Measurements from ENCODE around the gene MAML2.
"Not testable (repeated sequence)": the region's sequence is repeated elsewhere in the genome, so short reads cannot be mapped to it uniquely, and the experiment has no call there.

Gene MAML2

GRCh38 chr11:96275801-96276594 lies 67.0 kb downstream of the MAML2 start:
- TF ChIP-seq, protein P1, sequence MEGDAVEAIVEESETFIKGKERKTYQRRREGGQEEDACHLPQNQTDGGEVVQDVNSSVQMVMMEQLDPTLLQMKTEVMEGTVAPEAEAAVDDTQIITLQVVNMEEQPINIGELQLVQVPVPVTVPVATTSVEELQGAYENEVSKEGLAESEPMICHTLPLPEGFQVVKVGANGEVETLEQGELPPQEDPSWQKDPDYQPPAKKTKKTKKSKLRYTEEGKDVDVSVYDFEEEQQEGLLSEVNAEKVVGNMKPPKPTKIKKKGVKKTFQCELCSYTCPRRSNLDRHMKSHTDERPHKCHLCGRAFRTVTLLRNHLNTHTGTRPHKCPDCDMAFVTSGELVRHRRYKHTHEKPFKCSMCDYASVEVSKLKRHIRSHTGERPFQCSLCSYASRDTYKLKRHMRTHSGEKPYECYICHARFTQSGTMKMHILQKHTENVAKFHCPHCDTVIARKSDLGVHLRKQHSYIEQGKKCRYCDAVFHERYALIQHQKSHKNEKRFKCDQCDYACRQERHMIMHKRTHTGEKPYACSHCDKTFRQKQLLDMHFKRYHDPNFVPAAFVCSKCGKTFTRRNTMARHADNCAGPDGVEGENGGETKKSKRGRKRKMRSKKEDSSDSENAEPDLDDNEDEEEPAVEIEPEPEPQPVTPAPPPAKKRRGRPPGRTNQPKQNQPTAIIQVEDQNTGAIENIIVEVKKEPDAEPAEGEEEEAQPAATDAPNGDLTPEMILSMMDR (conservative IDR thresholded peaks at IDR 0.05): no peak
- TF ChIP-seq ZFX (IDR thresholded peaks at IDR 0.05): no peak
- H3K27ac ChIP-seq: no peak overlapping the region

DNA sequence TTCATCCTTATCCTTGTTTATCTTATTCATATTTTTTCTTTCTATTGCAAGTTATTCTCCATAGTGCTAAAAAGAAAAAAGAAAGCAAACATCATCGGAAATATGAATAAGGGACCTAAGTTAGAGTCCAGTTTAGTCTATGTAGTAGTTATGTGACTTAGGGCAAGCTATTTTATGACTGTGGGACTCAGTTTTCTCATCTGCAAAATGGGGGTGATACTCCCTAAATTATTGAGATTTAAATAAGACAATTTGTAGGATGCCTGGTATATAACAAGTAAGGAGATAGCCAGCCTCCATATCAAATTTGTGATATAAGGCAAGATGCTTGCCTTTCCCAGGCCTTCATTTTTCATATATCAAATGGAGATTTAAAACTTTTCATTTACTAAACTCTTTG lies 69.5 kb downstream of the MAML2 start:
- no peak for TF ChIP-seq ZFX (IDR thresholded peaks at IDR 0.05)
- TF ChIP-seq, protein P1 (conservative IDR thresholded peaks at IDR 0.05): no peak
- no peak overlapping the region for H3K27ac ChIP-seq

DNA sequence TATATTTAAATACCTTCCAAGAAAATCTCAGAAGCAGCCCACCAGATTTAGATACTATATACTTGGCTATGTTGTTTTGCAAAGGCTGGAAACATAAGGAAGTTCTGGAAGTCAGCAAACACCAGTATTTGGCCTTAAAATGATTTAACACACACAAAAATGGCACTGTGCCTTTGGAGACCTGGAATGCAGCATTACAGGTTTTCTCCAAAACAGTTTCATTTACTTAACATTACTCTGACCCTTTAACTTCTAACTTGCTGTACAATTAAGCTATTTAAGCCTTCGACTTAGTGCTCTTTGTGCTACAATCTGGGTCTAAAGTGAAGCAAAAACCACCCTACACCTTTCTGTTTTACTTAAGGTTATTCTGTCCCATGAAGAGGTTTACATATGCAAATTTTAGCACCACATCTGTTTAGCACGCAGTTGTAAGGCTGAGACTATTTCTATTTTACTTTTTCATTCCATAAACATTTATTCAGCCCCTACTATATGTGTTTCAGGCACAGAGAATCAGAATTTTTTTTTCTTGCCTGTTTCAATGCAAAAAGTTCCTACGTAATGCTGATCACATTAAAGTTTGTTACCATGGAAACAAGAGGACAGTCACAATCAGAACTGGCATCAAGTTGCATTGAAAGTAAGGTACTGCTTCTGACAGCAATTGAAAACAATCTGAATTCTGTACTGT lies 70.3 kb downstream of the MAML2 start:
- H3K27ac ChIP-seq: no peak overlapping the region
- TF ChIP-seq, protein P1 (conservative IDR thresholded peaks at IDR 0.05): no peak
- no peak for TF ChIP-seq ZFX (IDR thresholded peaks at IDR 0.05)

GRCh38 chr11:96271777-96272176 lies 71.2 kb downstream of the MAML2 start:
- TF ChIP-seq, protein P1 (conservative IDR thresholded peaks at IDR 0.05): no peak
- H3K27ac ChIP-seq: peak overlapping the region; percentile 24; the same call in 1 of the 2 replicates

DNA sequence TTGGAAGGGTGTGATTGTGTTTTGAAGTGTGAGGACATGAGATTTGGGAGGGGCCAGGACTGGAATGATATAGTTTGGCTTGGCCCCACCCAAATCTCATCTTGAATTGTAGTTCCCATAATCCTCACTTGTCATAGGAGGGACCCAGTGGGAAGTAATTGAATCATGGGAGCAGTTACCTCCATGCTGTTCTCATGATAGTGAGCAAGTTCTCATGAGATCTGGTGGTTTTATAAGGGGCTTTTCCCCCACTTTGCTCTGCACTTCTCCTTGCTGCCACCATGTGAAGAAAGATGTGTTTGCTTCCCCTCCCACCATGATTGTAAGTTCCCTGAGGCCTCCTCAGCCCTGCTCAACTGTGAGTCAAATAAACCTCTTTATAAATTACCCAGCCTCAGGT lies 71.6 kb downstream of the MAML2 start:
- H3K27ac ChIP-seq: peak overlapping the region; percentile 24; the same call in 1 of the 2 replicates

GRCh38 chr11:96268527-96268926 lies 74.5 kb downstream of the MAML2 start:
- H3K27ac ChIP-seq: not testable (repeated sequence)

DNA sequence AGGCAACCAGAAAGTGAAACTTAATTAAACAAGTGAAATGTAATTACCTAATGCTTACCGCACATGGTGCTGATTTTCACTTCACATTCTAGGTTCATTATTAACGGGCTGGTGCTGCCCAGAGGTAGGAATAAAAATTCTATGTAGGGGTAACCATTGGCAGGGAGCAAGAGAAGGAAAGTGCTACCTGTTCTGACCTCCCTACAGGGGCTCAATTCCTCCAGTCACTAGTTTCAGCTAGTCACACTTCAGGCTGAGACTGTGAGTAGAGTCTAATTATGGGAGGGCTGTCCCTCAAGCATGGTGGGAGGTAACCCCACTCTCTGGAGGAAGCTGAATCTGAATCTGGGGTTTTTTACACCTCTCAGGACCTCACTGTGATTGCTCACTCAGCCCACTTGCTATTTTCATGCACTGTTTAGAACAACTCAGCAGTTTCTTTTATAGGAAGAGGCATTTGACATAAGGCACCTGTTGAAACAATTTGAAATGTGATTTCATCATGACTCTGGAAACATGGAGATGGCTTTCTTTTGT lies 75.4 kb downstream of the MAML2 start:
- no peak overlapping the region for H3K27ac ChIP-seq
- no peak for TF ChIP-seq ZFX (IDR thresholded peaks at IDR 0.05)
- TF ChIP-seq, protein P1 (conservative IDR thresholded peaks at IDR 0.05): no peak

- H3K27ac ChIP-seq: no peak overlapping the region
- no peak for TF ChIP-seq ZFX (IDR thresholded peaks at IDR 0.05)
- TF ChIP-seq, protein P1 (conservative IDR thresholded peaks at IDR 0.05): no peak
These were observed 75.9 kb downstream of the MAML2 start for GRCh38 chr11:96267001-96267495.

Measured in C4-2B (cell line).